Loucy (cell line): Measurements from ENCODE around the gene KCNK1.

Experiments
- H2AFZ ChIP-seq: fragments of 200-600 bp; sonication (generic); 2 replicates; pipeline ENCODE4 v1.6.0; 2016; ENCODE audit warnings: antibody characterized with exemption, mild to moderate bottlenecking, low read length, moderate library complexity
- H3F3A ChIP-seq: fragments of 200-600 bp; 2 replicates; pipeline ENCODE4 v1.6.0; 2016; ENCODE audit warnings: antibody characterized with exemption, low read depth, mild to moderate bottlenecking
- H3K27me3 ChIP-seq: fragments of 200-600 bp; sonication (generic); 2 replicates; pipeline ENCODE4 v1.6.1; 2014; ENCODE audit warnings: low read length, mild to moderate bottlenecking; ENCODE audit not compliant: insufficient read depth, poor library complexity, severe bottlenecking
- H3K36me3 ChIP-seq: fragments of 200-600 bp; sonication (generic); 2 replicates; pipeline ENCODE4 v1.6.1; 2016; ENCODE audit warnings: low read length; ENCODE audit not compliant: insufficient read depth
- H3K4me1 ChIP-seq: fragments of 200-600 bp; sonication (generic); 2 replicates; pipeline ENCODE4 v1.5.1; 2014; ENCODE audit warnings: low read length, mild to moderate bottlenecking; ENCODE audit not compliant: insufficient read depth, poor library complexity, severe bottlenecking
- H3K4me2 ChIP-seq: fragments of 200-600 bp; sonication (generic); 2 replicates; pipeline ENCODE4 v1.6.0; 2014; ENCODE audit warnings: antibody characterized with exemption, low read length, low read depth, mild to moderate bottlenecking; ENCODE audit not compliant: poor library complexity, severe bottlenecking
- H3K4me3 ChIP-seq: fragments of 200-600 bp; sonication (generic); 2 replicates; pipeline ENCODE4 v1.5.1; 2014; ENCODE audit warnings: low read length, mild to moderate bottlenecking, mixed read lengths; ENCODE audit not compliant: poor library complexity, severe bottlenecking
- H3K79me2 ChIP-seq: fragments of 200-600 bp; sonication (generic); 2 replicates; pipeline ENCODE4 v1.6.1; 2014; ENCODE audit warnings: low read length; ENCODE audit not compliant: insufficient read depth
- H3K9ac ChIP-seq: fragments of 200-600 bp; sonication (generic); 2 replicates; pipeline ENCODE4 v1.6.0; 2014; ENCODE audit warnings: mild to moderate bottlenecking, low read depth, low read length, moderate library complexity; ENCODE audit not compliant: poor library complexity, severe bottlenecking
- H3K9me2 ChIP-seq: fragments of 200-600 bp; sonication (generic); replicated peaks from 2 replicates; pipeline ENCODE4 v1.6.1; 2016; ENCODE audit warnings: low read depth, low read length, mixed read lengths
- H3K9me3 ChIP-seq: fragments of 200-600 bp; sonication (generic); 2 replicates; pipeline ENCODE4 v1.6.1; 2014; ENCODE audit warnings: mild to moderate bottlenecking, antibody characterized with exemption, low read length, low read depth; ENCODE audit not compliant: insufficient read depth
- H4K20me1 ChIP-seq: fragments of 200-600 bp; sonication (generic); 2 replicates; pipeline ENCODE4 v1.6.0; 2014; ENCODE audit warnings: antibody characterized with exemption, low read length, mild to moderate bottlenecking; ENCODE audit not compliant: insufficient read depth, poor library complexity, severe bottlenecking
- EZH2phosphoT487 ChIP-seq: fragments of 200-600 bp; IDR thresholded peaks from 2 replicates; pipeline ENCODE4 v1.6.1; 2018; ENCODE audit warnings: antibody characterized with exemption, mild to moderate bottlenecking, moderate library complexity, borderline replicate concordance
- TF ChIP-seq, protein P1 (sequence below): fragments of 200-600 bp; sonication (generic); conservative IDR thresholded peaks from 2 replicates; pipeline ENCODE4 v1.5.1; 2014; ENCODE audit warnings: mild to moderate bottlenecking, antibody characterized with exemption, low read length

The KCNK1 gene

DNA sequence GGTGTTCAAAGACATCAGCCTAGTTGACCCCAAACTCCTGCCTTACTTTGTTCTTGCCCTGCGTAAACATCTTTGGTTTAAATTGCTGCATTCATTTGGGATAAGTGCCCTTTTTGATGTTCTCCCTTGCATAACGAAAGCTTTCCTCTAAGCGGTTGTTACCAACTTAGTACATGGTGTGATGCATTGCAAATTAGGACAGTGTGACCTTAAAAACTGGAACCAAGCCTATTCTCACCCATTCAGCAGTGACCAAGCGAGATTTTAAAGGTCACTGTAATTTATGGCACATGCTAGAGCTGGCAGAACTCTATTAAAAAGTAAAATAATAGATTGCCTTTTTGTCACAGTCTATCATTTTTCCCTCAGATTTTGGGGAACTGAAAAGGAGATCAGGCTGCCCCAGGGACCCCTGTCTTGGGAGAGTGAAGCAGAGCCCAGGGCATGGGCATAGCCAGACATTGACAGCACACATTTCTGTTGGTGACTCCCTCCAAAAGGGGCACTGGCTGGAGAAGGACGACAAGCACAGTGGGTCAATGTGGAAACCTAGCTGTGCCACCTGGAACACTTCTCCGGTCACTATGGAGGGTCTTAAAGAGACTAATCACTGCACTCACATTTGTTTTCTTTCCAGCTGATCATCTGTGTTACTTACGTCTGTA lies 63.9 kb downstream of the KCNK1 start:
- Histone ChIP-seq H3K79me2 (no peaks in the 10 kb centered on the region), H3K4me3 (no peak overlapping the region), H3K27me3 (no peaks in the 10 kb centered on the region), H3K9me3 (no peaks in the 10 kb centered on the region), H2AFZ (no peak overlapping the region), H3K4me2 (no peak overlapping the region), H3F3A (no peaks in the 10 kb centered on the region), H3K9me2 (no peaks in the 10 kb centered on the region), H3K9ac (no peak overlapping the region), H3K4me1 (no peaks in the 10 kb centered on the region), H4K20me1 (no peaks in the 10 kb centered on the region), H3K36me3 (no peaks in the 10 kb centered on the region)
- TF ChIP-seq, protein P1, sequence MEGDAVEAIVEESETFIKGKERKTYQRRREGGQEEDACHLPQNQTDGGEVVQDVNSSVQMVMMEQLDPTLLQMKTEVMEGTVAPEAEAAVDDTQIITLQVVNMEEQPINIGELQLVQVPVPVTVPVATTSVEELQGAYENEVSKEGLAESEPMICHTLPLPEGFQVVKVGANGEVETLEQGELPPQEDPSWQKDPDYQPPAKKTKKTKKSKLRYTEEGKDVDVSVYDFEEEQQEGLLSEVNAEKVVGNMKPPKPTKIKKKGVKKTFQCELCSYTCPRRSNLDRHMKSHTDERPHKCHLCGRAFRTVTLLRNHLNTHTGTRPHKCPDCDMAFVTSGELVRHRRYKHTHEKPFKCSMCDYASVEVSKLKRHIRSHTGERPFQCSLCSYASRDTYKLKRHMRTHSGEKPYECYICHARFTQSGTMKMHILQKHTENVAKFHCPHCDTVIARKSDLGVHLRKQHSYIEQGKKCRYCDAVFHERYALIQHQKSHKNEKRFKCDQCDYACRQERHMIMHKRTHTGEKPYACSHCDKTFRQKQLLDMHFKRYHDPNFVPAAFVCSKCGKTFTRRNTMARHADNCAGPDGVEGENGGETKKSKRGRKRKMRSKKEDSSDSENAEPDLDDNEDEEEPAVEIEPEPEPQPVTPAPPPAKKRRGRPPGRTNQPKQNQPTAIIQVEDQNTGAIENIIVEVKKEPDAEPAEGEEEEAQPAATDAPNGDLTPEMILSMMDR: no peak
- TF ChIP-seq EZH2phosphoT487: no peak

DNA sequence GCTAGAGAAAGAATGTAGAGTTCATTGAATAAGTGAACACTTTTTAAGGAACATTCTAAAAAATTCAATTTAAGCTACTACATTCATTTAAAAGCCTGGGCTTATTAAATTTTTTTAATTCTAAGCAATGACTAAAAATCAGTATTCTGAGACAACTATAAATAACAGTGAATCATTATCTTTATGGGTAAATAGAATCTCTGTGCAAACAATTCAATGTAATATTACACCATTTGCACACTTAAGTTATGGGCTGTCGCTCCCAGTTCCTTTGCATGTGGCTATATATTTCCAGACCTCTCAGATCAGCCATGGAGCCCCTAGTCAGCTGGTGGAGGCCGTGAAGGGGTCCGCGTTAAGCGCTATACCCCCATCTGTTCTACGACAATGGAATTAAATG lies 65.1 kb downstream of the KCNK1 start:
- TF ChIP-seq EZH2phosphoT487: no peak
- TF ChIP-seq, protein P1: no peak
- no peaks in the 10 kb centered on the region for H3K79me2 ChIP-seq
- no peaks in the 10 kb centered on the region for H4K20me1 ChIP-seq
- no peaks in the 10 kb centered on the region for H3K9me2 ChIP-seq
- no peaks in the 10 kb centered on the region for H3K27me3 ChIP-seq
- no peak overlapping the region for H2AFZ ChIP-seq
- no peaks in the 10 kb centered on the region for H3K4me1 ChIP-seq
- no peaks in the 10 kb centered on the region for H3F3A ChIP-seq
- no peaks in the 10 kb centered on the region for H3K36me3 ChIP-seq
- H3K9ac ChIP-seq: no peak overlapping the region
- H3K4me3 ChIP-seq: no peak overlapping the region
- H3K9me3 ChIP-seq: no peaks in the 10 kb centered on the region
- no peak overlapping the region for H3K4me2 ChIP-seq

DNA sequence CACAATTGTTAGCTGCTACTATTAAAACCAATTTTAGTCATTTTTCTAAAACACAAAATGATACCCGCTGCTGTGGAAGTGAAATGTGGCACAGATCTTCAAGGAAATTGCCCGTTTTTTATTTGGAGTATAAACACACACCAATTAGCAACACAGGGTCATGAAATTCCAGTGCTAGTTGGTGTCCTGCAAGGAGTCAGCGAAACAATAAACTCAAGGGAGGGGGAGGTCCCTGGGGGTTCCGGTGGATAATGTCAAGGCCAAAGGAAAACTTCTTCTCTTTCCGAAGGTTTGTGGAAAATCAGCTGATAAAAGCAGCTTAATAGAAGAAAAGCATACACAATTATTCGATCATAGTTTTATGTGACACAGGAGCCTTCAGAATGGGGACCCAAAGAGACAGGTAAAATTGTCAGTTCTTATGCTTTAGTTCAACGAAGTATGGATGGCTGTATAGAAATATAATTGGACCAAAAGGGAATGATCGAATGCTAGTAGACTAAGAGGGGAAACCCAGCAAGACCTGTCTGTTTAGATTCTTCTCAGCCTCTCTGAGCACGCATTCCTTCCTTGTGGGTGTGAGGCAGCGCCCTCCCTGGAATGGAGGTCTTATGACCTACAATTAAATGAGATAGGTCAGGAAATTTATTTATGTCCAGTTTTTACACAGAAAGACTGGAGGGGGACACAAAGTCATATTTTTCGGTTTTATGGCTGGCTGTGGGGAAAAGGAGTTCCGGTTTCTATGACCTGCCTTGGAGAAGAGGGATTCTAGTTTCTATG lies 65.9 kb downstream of the KCNK1 start:
- Histone ChIP-seq H3K9me3 (no peaks in the 10 kb centered on the region), H4K20me1 (no peaks in the 10 kb centered on the region), H3F3A (no peaks in the 10 kb centered on the region), H3K9me2 (no peaks in the 10 kb centered on the region), H2AFZ (no peak overlapping the region), H3K4me2 (no peak overlapping the region), H3K9ac (no peak overlapping the region), H3K79me2 (no peaks in the 10 kb centered on the region), H3K36me3 (no peaks in the 10 kb centered on the region), H3K4me1 (no peaks in the 10 kb centered on the region), H3K4me3 (no peak overlapping the region), H3K27me3 (no peaks in the 10 kb centered on the region)
- no peak for TF ChIP-seq EZH2phosphoT487
- TF ChIP-seq, protein P1: no peak
